Head of caudate nucleus (tissue), 42 donors: ENCODE data around the gene SFT2D3.
"Not testable (repeated sequence)": the region's sequence is repeated elsewhere in the genome, so short reads cannot be mapped to it uniquely, and the experiment has no call there.

Source experiments
- DNase-seq, 42 donors: peaks; one replicate each; pipeline versions ENCODE4 v3.0.0 to v3.0.0-alpha.2; 2020 to 2021; ENCODE audit warnings: mixed read lengths in 7 of 42
- intact Hi-C: fragments of 100-400 bp; cut with DNase I; formaldehyde crosslinking; loops from one replicate; pipeline ENCODE4 v1.15.0; 2022

Gene SFT2D3

GRCh38 chr2:127726158-127726880, 25.0 kb downstream of the SFT2D3 start:
- intact Hi-C loops: no loop called here
- DNase-seq: no peak

- intact Hi-C loops: no loop called here
Observed at GRCh38 chr2:127733113-127733815, 32.0 kb downstream of the SFT2D3 start.

DNA sequence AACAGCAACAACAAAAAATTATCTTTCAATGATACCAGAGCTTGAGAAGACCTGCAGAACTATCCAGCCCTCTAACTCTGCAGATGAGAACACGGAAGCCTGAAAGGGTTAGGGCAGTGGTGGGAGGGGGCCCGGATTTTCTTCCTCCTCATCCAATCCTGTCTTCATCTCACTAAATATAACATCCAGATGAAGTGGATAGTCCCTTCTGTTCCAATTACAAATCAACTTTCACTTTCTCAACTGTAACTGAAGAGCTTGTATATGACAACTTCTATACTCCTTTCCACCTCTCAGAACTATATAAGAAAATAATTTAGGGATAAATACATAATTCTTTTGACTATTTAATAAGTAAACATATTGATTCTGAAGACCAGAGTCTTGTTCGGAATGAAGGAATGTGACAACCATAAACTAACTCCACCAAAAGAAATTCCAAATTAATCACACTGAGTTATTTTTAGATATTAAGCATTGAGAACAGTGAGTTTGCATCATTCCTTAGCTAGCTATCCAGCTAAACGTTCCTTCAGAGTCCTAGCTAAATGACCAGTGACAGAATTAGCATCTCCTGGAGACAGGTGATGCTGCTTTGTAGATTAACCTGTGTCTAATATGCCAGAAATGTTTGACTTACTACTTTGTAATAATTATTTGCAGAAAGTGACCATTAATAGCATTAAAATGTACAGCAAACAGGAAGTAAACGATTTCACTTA, 32.7 kb downstream of the SFT2D3 start:
- intact Hi-C loops: no loop called here
- DNase-seq: no peak

More at GRCh38 chr2:127733113-127733815, 32.0 kb downstream of the SFT2D3 start:
- no peak for DNase-seq

GRCh38 chr2:127735044-127735443, 33.7 kb downstream of the SFT2D3 start:
- intact Hi-C loops: no loop called here
- DNase-seq: no peak

DNA sequence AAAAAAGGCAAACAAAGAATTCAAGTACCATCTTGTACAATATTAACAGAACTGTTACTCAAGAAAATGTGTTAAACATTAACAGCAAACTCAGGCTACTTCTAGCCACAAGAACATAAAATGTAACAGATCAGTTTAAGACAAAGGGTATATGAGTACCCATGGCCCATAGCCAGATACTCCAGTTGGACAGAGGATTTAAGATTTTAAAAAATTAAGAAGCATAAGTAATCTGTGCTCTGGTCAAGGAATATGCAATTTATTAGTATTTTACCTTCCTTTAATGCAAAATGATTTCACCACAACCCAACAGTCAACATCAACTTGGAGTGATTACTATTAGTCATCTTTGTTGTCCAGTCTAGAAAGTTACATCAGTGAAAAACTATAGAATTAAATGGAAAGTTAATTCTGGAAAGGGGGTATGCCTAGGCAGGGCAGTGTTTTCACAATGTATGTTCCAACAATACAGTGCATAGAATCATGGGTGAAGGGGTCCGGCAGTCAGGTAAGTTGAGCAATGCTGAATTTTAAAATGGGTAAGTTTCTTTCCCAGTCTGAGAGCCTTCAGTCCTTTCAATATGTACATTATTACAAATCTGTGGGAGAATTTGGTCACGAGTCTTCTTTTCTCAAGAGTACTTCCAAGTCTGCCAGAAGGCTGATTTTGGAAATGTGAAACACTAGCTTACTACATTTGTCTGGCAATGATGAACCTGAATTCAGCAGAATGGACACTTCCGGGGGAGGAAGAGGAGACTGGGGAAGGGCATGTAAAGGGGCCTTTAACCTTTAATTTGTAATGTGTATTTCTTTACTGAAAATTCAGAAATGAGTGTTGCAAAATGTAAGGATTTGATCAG, 34.5 kb downstream of the SFT2D3 start:
- intact Hi-C loops: no loop called here
- DNase-seq: no peak

DNA sequence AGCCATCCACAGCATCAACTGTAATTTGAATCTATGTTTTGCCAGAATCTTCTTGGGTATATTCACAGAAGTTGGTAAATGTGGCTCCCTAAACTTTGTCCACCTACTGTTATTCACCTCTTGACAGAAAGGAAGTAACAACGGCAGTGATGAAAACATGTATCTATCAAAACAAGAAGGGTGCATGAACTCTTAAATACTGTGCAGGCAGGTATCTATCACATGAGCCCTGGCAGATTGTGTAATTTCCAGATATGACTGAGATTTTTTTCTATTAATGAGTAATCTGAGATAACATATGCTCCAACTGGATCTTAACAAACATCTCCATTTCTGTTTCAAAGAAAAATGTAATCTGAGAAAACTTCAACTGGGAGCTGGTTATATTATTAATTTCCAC, 36.6 kb downstream of the SFT2D3 start:
- no peak for DNase-seq
- intact Hi-C loops: no loop called here

- DNase-seq: no peak
- intact Hi-C loops: no loop called here
Observed at GRCh38 chr2:127739800-127740199, 38.5 kb downstream of the SFT2D3 start.

DNA sequence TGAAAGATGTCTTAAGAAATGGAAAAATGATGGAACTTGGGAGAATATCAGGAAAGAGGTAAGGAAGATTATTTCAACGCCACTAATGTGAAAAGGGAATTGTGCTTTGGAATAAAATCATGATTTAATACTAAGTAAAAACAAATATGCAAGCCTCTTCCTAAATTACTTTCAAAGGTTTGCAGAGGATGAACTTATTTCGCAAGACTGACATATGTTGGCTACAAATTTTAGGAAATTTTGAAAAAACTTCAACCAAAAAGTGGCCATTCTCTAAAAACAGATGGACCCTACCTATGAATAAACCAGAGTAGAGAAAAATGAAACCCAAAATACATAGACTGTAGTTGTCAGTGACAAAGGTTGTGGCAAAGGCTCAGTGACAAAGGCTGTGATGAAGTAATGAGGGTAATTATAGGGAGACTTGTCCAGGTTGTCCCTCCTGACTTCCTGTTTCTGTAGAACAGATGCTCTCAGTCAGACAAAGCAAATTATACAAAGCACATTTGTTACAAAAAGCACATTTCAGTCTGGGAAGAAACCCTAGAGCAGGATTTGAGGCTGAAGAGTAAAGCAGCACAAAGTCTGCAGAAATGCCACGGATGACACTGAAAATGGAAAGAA, 39.5 kb downstream of the SFT2D3 start:
- intact Hi-C loops: no loop called here
- DNase-seq: no peak

DNA sequence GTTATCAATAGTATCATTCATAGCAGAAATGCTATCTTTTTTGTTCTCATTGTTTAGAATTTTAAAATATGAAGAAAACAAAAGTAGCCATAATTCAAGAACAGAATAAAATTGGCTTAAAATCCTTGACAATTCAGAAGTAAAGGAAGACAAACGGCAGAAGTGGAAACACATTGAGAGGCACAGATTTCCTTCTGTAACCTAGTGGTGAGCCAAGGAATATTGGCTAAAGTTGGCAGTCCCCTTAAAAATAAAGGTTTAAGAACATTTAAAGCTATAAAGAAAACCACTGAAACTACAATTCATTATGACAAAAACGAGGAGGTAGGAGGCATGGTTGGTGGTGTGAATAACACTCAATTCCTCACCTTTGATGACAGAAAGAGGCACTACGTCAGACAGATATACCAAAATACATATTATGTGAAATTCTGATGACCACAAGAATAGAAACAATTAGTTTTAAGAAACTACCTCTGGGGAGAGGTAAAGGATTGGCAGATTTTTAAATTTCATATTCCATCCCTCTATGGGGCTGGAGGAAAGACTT, 42.3 kb downstream of the SFT2D3 start:
- no peak for DNase-seq
- intact Hi-C loops: no loop called here

DNA sequence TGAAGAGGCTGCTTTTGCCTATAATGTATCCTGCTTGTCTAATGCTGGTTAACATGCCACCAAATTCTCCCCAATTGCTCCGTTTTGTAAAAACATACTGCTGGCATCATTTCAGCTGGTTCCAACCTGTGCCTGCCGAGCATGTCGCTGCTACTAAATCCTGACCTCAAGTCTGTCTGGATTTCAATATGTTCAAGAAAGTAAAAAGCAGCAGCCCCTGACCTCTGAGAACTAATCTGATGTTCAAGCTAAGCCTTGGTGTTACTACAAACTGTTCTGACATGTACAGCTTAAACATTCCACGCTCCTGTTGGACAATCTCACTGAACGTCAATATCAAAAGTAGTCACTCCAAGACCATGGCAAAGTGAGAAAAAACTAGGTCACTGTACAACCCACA, 46.3 kb downstream of the SFT2D3 start:
- no peak for DNase-seq
- intact Hi-C loops: no loop called here

DNA sequence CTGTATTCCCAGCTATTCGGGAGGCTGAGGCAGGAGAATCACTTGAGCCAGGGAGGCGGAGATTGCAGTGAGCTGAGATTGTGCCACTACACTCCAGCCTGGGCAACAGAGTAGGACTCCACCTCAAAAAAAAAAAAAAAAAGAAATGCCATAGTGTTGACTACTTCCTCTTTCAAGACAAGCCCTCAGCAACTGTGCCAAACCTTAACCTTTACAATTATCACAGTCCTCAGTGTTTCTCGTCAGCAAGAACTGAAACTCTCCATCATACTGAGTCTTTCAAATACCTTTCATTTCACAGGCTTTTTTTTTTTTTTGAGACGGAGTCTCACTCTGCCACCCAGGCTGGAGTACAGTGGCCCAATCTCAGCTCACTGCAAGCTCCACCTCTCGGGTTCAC, 48.2 kb downstream of the SFT2D3 start:
- DNase-seq, intact Hi-C loops: not testable (repeated sequence)

- intact Hi-C loops: no loop called here
- DNase-seq: no peak
Observed at GRCh38 chr2:127753374-127753773, 52.1 kb downstream of the SFT2D3 start.

DNA sequence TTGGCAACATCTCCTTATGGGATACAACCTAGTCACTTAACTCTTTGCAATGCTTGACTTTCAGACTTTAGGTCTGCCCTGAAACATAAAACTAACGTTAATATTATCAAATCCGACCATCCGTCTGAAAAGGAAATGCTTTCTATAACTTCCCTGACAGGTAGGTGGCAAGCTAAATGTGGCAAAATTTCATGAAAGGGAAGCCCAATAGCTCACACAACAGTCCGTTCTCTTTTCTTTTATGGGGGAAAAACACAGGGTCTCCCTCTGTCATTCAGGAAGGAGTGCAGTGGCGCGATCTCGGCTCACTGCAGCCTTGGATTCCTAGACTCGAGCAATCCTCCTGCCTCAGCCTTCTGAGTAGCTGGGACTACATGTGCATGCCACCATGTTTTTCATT, 52.9 kb downstream of the SFT2D3 start:
- intact Hi-C loops: no loop called here
- no peak for DNase-seq
